Mucosa of stomach (tissue), 1 donor: ENCODE measurements around the gene PNPO.

Experiments used
- H3K27me3 ChIP-seq: one replicate; pipeline ENCODE4 v1.7.0; 2013; ENCODE audit warnings: mild to moderate bottlenecking, low read length; ENCODE audit not compliant: control insufficient read depth, insufficient read depth
- H3K36me3 ChIP-seq: one replicate; pipeline ENCODE4 v1.7.0; 2013; ENCODE audit warnings: low read length; ENCODE audit not compliant: control insufficient read depth, insufficient read depth
- H3K4me1 ChIP-seq: one replicate; pipeline ENCODE4 v1.7.0; 2013; ENCODE audit warnings: mild to moderate bottlenecking, low read length; ENCODE audit not compliant: control insufficient read depth, insufficient read depth
- H3K4me3 ChIP-seq: one replicate; pipeline ENCODE4 v1.7.0; 2013; ENCODE audit warnings: low read length
- H3K9ac ChIP-seq: one replicate; pipeline ENCODE4 v1.7.0; 2013; ENCODE audit warnings: mild to moderate bottlenecking, low read length, moderate library complexity
- H3K9me3 ChIP-seq: one replicate; pipeline ENCODE4 v1.7.0; 2013; ENCODE audit warnings: mild to moderate bottlenecking, low read length, moderate library complexity; ENCODE audit not compliant: control insufficient read depth
- donor health status: Pancreatic carcinoma.

PNPO gene

DNA sequence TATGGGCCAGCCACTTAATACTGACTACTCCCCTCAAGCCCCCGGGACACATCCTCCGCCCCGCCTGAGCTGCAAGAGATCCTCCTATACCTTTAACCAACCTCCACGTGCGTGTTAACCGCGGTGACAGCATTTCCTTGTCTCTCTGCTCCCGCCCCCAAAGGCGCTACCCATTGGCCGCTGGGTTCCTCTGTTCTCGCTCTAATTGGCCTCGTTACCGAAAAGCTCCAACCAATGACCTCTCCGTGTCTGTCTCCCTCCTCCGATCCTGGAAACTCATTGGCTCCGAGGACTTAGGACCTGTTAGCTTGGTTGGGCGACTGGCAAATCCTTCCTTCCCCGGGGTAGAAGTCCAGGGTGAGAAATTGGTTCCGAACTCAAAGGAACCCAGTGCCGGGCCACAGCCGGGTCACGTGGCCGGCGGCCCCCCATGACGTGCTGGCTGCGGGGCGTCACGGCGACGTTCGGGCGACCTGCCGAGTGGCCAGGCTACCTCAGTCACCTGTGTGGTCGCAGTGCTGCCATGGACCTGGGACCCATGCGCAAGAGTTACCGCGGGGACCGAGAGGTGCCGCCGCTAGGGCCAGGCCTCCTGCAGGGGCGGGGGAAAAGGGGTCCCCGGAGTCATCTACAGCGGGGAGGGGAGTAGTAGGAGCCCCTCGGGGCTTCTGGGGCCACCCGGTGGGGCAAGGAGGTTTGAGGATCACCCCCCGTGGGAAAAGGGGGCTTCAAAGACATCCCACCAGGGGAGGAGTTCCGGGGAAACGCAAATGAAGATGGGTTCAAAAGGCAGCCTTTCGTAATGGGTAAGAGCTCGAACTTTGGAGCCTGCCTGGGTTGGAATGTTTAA is at the start of gene PNPO:
Gene PNPO, plus strand, starts transcription at position 326 of the 850 bp plus-strand sequence. Its CDS starts 105 bp downstream, at position 431.
- peaks cover 1% of the 10 kb centered on the region for H3K36me3 ChIP-seq
- peaks cover 18% of the 10 kb centered on the region for H3K4me1 ChIP-seq
- H3K9ac ChIP-seq: peak within 1 kb of the TSS; percentile 79
- peak within 1 kb of the TSS; percentile 28 for H3K4me3 ChIP-seq
- no peaks in the 10 kb centered on the region for H3K9me3 ChIP-seq
- H3K27me3 ChIP-seq: no peaks in the 10 kb centered on the region

DNA sequence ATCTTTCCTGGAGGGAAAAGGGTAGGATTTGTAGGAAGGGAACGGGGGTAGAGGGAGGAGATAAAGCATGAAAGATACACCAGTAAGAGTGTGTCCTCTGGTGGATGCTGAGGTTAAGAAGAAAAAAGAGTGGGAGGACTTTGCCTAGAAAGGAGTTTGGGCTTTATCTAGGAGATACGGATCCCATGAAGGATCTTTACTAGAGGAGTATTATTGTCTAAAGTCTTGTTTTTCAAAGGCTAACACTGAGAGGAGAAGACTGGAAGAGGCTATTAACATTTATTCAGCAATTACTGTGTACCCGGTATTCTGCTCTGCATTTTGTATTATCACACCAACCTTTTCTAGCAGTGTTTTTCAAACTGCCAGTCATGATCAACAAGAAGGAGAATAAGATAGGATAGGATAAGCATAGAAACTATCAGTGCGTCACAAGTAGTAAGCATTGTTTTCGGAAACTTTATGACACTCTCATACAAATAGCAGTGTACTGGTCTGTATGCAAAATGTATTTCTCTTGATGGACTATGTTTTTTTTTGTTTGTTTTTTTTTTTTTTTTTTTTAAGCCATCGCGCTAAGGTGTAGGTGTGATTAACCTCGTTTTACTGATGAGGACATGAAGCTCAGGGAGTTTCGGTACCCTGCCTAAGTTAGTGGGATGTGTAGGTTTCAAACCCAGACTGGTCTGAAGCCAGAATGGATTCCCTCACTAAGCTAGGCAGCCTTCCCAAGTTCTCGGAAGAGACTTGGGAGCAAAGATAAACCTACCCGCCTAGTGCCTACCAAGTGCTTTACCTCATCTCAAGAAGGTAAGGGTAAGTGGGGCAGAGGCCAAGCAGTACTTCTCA is 46.6 kb upstream of the PNPO start:
- H3K9ac ChIP-seq: peak overlapping the region; percentile 87
- H3K9me3 ChIP-seq: no peaks in the 10 kb centered on the region
- H3K4me3 ChIP-seq: peak overlapping the region; percentile 86
- H3K4me1 ChIP-seq: peaks cover 19% of the 10 kb centered on the region
- H3K27me3 ChIP-seq: no peaks in the 10 kb centered on the region
- no peaks in the 10 kb centered on the region for H3K36me3 ChIP-seq

DNA sequence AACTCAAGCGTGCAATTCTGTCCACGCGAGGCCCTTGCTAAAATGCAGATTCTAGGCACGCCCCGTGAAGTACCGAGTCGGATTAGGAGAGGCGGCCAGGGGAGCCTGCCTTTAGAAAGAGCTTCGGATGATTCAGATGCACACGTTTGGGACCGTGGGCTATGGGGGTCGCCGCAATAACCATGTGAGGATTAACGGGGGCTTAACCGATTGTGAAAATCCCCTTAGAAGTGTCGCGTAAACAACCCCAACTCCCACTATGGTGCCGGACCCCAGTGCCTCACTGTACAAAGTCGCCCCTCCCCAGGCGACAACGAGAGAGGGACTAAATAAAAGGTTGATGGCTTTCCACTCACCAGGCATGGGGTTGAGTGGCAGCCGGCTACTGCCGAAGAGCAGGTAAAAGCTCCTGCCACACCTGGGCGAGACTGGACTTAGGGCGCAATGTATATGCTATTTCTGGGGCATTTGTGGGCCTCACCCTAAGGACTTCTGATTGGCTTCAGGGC is 46.0 kb upstream of the PNPO start:
- Histone ChIP-seq H3K27me3 (no peaks in the 10 kb centered on the region), H3K9me3 (no peaks in the 10 kb centered on the region), H3K4me3 (peak overlapping the region; percentile 86), H3K36me3 (no peaks in the 10 kb centered on the region), H3K9ac (peak overlapping the region; percentile 87), H3K4me1 (peaks cover 19% of the 10 kb centered on the region)

DNA sequence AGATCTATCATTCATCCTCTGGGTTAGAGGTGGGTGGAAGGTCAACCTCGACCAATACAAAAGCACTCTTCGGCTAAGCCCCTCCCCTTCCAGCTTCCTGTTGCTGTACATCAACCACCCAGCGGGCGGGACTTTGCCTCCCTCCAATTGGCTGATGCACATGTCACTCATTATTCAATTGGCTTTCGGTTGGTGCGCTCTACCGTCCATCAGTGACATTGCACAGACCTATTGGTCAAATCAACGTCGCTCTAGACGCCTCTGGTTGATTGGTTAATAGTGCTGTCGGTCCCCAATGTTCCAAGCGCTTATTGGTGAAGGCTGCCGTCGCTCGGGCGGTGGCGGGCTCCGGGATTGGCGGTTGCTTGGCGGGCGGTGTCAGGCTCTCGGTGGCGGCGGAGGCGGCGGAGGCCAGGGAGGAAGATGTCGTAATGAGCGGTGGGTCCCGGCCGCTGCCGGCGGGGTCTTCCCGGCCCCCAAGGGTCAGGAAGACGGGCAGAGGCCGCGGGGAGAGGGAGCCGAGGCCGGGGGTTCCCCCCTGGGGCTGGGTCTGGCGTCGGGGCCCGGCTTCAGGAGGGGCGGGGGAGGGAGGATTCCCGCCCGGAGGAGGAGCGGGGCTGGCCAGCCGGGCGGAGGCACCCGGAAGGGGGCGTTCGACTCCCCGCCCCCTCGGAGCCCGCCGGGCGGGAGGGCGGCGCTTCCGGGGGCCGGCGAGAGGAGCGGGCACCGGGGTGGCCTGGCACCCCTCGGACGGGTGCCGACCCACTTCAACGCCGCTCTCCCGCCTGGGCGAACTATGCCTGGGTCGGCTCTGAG is 45.3 kb upstream of the PNPO start, which contains the start of gene SP2:
Gene SP2, plus strand, starts transcription at position 381 of the 816 bp plus-strand sequence. Its CDS starts 51 bp downstream, at position 432.
- peaks cover 19% of the 10 kb centered on the region for H3K4me1 ChIP-seq
- H3K9ac ChIP-seq: peak within 1 kb of the TSS; percentile 96
- H3K27me3 ChIP-seq: no peaks in the 10 kb centered on the region
- H3K4me3 ChIP-seq: peak within 1 kb of the TSS; percentile 98
- no peaks in the 10 kb centered on the region for H3K9me3 ChIP-seq
- H3K36me3 ChIP-seq: no peaks in the 10 kb centered on the region

DNA sequence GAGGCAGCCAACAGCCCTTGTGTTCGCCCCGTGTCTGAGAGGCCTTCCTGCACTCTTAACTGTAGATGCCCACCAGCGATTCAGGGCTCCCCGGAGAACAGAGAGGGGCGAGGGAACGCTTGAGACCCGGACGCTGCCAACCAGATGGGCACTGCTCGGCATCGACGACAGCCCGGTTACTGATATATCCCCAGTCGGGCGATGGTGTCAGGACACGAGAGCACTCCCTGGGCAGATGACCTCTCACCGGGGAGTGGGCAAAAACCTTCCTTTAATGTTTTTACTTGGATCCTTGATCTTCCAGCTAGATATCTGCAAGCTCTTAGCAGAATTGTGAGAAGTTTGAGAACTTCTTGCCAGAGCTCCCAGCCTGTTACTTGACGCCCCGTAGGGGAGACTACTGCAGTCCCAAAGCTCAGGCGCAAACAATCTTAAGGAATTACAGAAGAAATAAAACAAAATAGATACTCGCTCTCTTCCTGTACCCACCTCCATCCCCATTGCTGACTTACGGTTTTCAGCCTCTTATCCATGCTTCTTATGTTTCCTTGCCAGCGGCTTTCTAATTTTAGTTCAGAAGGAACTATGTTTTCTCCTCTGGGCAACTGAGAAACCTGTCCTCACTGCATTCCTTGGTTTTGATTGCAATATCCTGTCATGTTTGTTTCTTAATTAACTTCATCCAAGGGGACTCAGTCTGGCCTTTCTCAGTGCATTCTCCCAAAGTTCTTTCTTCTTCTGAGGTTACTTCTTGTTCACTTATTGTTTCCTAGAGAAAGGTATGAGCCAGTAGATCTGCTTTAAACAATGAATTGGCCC is 44.5 kb upstream of the PNPO start:
- H3K9ac ChIP-seq: peak overlapping the region; percentile 96
- H3K4me3 ChIP-seq: peak overlapping the region; percentile 98
- H3K4me1 ChIP-seq: peaks cover 19% of the 10 kb centered on the region
- no peaks in the 10 kb centered on the region for H3K9me3 ChIP-seq
- no peaks in the 10 kb centered on the region for H3K36me3 ChIP-seq
- no peaks in the 10 kb centered on the region for H3K27me3 ChIP-seq

DNA sequence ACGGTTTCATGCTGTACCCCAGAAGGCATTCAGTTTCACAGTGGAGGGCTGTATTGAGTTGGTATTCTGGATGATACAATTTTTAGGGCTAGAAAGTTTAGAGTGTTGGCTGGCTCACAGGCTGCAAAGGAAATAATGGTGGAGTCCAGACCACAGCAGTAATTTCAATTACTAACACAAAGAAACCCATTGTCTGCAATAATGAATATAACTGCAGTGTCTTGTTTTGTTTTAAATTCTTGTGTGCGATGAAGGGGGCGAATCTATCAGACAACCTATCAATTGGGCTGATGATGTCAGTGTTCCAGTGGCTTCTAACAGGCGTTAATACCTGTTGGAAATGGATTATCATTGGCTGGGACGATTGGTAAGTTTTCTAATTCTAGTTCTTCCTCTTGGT is 43.8 kb upstream of the PNPO start:
- Histone ChIP-seq H3K4me3 (no peak overlapping the region), H3K27me3 (no peaks in the 10 kb centered on the region), H3K36me3 (no peaks in the 10 kb centered on the region), H3K9me3 (no peaks in the 10 kb centered on the region), H3K4me1 (peaks cover 19% of the 10 kb centered on the region), H3K9ac (peak overlapping the region; percentile 96)

DNA sequence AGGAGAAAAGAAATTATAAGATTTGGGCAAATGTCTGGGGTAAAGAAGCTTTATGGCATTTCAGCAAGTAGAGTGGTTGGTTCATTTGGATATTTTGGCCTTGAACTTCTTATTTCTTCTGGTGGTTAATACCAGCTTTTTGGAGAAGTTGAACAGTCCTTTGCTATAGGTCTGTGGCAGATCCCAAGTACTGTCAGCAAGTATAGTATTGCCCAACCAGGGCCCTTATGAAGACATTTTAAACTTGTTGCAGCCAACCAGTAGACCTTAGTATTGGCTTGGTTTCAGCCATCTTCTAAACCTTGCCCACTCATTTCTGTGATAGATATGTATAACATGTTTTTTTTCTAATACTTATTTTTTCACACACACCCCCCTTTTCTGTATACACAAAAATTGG is 43.1 kb upstream of the PNPO start:
- H3K36me3 ChIP-seq: no peaks in the 10 kb centered on the region
- peaks cover 19% of the 10 kb centered on the region for H3K4me1 ChIP-seq
- H3K9me3 ChIP-seq: no peaks in the 10 kb centered on the region
- no peak overlapping the region for H3K9ac ChIP-seq
- H3K27me3 ChIP-seq: no peaks in the 10 kb centered on the region
- H3K4me3 ChIP-seq: no peak overlapping the region

DNA sequence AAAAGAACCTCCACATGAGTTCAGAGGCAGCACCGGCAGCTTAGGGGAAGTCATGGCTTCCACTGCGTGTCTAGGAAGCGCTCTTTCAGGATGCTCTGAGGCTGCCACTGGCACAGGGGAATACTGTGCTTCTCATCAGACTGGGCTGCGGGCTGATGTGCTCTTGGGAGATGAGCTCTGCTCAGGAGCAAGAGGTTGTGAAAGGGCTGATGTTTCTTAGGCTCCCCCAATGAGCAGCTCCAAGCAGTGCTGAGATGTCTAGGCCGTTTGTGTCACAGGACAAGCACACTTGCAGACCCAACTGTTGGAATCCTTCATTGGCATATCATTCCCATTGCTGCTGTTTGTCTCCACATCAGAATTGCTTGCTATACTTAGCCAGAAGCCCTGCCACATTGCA is 41.7 kb upstream of the PNPO start:
- Histone ChIP-seq H3K4me1 (peaks cover 5% of the 10 kb centered on the region), H3K9ac (no peak overlapping the region), H3K4me3 (no peak overlapping the region)

DNA sequence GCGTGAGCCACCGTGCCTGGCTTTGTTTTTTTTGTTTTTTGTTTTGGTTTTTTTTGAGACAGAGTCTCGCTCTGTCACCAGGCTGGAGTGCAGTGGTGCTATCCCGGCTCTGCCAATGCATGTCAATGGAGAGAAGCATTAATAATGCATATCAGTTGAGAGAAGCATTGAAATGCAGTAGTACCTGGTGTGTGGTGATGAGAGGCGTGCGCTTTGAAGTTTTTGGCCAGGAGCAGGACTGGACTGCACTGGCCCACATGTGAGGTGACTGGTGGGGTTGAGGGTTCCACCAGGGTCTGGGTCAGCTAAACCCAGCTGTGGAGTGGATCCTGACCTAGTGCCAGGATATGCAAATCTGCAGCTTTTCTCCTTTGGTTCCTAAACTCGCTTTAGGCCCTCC is 39.9 kb upstream of the PNPO start:
- H3K4me3 ChIP-seq: no peak overlapping the region
- no peaks in the 10 kb centered on the region for H3K9me3 ChIP-seq
- H3K4me1 ChIP-seq: no peaks in the 10 kb centered on the region
- H3K9ac ChIP-seq: no peak overlapping the region
- H3K36me3 ChIP-seq: no peaks in the 10 kb centered on the region
- H3K27me3 ChIP-seq: no peaks in the 10 kb centered on the region

More for the DNA sequence above, 41.7 kb upstream of the PNPO start:
- H3K27me3 ChIP-seq: no peaks in the 10 kb centered on the region
- no peaks in the 10 kb centered on the region for H3K36me3 ChIP-seq
- no peaks in the 10 kb centered on the region for H3K9me3 ChIP-seq

DNA sequence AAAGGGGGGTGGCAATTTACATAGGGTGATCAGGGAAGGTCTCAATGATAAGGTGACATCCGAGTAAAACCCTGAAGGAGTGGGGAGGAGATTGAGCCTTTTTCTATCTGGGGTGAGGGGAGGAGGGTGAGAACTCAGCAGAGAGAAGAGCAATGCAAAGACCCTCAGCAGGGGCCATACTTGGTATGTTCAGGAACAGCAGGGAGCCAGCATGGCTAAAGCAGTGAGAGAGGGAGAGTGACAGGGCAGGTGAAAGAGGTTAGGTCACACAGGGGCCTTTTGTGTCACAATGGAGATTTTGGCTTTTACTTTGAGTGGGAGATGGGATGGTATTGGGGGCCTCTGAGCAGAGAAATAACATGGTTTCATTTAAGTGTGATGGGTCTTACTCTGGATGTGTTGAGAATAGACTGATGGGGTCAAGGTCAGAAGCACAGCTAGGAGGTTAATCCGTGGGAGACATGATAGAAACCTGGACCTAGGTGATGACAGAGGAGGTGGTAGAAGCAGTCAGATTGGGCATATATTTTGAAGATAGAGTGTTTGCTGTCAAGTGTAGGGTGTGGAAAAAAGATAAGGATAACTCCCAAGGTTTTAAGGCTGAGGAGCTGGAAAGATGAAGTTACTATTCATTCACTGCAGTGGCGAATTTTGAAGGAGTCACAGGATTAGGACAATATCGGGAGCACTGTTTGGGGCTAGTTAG is 39.2 kb upstream of the PNPO start:
- no peaks in the 10 kb centered on the region for H3K27me3 ChIP-seq
- no peak overlapping the region for H3K4me3 ChIP-seq
- no peaks in the 10 kb centered on the region for H3K9me3 ChIP-seq
- H3K36me3 ChIP-seq: no peaks in the 10 kb centered on the region
- H3K9ac ChIP-seq: no peak overlapping the region
- H3K4me1 ChIP-seq: no peaks in the 10 kb centered on the region
